Retina (tissue), 1 donor: ENCODE data around the gene DIP2C.
"Not testable (repeated sequence)": the region's sequence is repeated elsewhere in the genome, so short reads cannot be mapped to it uniquely, and the experiment has no call there.

Experiments
- DNase-seq: peaks from one replicate; pipeline ENCODE4 v3.0.0-alpha.2; 2016

Gene DIP2C

DNA sequence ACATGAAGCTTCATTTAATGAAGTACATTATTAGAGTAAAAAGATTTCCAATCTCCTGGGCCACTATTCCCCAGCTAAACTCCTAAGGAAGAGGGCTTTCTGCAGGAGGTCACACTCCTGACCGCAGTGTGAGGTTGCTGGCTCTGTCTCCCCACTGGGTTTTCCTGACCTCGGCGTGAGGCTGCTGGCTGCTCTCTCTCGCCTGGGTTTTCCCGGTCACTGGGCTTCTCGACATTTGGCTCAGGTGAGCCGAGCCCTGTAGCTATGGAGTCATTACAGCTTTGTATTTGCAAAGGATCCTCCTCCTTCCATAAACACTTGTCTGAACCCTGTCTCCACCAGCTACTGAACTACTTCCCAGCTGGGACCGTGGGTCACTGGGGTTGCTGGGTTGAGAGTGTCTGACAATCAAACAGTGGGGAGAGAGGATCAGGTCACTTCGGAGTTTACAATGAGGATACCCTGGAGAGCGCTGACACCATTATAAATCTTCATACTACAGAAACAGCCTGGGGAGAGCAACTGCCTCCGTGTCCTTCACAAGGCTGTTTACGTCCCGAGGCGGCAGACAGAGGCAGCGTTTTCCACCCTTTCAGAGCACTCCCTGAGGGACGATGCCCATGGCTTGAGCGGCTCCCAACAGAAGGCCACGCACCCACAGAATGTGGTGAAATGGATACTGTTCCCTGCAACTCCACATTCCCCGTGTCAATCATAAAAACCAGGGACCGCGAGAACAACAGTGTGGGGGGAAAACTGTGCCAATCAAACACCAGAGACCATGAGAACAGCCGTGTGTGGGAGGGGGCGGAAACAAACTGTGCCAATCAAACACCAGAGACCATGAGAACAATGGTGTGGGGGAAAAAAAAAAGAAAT lies 328.0 kb downstream of the DIP2C start:
- peak; percentile 56 for DNase-seq

DNA sequence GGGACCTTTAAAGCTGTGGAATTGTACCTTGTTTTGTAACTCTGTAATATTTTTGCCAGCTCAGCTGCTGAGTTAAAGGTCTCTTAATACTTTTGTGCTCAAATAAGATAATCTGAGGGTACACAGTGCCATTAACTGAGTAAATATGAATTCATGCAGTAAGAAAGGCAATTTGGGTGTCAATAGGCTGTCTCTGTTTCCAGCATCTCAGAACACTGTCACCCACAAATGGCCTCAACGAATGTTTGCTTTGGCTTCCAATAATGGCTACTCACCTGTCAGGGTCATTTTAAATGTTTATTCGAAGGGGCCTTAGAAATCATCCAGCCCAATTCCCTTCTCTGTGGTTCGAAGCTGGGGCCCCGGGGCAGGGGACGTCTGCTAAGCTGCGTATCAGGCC lies 328.8 kb downstream of the DIP2C start:
- no peak for DNase-seq

DNA sequence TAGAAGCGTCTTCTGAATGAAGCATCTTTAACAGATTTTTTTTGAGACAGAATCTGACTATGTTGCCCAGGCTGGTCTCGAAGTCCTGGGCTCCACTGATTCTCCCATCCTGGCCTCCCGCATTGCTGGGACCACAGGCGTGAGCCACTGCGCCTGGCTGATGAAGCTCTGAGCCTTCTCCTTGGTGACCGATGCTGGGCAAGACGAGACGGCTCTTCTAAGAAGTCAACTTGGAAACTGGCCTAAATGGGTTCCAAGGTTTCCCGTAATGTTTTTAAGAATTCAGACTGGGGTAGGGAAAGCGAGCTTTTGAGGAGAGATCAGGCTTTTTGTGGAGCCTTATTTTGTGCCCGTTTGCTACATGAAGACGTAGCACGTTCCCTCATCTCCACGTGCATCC lies 329.7 kb downstream of the DIP2C start:
- DNase-seq = no peak

DNA sequence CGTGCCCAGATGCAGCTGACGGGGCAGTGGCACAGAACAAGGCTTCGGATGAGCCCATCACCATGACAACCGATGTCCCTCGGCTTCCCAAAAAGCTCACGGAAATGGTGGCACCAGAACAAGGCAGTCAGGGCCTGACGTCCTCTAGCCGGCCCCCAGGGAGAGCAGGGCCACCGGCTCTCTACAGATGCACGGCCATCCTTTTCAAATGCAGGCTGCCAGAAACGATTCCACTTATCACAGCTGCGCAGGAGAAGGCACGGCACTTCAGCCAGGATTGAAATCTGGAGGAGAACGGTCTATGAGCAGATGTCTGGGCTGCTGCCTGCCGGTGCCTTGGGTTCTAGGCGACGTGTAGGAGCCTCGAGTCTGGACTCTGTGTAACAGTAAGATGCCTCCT lies 330.4 kb downstream of the DIP2C start:
- peak; percentile 39 for DNase-seq

DNA sequence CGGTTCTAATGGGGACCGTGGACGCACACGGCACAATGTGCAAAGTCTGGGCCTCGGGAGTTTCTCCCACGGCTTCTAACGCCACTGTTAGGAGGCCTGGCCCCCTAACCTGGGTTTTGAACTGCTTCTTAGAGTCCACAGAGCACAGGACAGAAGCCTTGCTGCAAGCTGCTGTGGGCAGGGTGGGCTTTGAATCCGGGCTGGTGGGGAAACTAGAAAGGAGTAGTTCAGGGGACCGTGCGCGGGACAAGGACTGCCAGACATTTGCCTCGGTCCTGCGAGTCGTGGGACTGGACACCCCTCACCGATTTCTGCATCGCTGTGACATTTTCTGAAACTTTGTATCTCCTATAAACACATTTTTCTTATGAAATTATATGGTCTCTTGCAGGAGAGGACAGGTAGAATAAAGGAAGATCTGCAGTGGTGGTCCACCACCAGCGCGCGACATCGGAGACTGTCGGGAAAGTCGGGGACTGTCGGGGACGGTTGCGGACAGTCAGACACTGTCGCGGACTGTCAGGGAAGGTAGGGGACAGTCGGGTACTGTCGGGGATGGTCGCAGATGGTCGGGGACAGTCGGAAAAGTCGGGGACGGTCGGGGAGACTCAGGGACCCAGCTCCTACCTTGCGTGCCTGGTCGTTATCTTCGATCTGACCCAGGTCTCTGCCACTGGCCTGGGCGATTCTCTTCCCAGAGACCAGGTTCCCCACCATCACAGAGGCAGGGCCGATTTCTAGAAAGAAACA lies 332.1 kb downstream of the DIP2C start:
- no peak for DNase-seq

DNA sequence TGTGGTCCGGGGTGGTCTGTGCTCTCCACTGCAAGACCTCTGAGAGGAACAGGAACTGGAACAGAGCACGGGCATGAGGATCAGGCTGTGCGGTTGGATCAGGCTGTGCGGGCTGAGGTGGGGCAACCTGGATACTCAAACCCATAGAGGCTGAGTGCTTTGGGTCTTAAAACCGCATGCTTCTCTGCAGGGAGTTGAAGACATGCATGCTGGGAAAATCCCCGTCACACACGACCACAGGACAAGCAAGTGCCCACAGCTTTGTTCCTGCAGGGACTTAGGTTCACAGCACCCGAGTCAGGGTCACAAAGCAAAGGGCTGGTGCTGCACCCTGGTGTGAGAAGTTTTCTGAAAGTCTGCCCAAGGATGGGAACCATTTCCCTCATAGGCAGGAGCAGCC lies 333.0 kb downstream of the DIP2C start:
- no peak for DNase-seq

DNA sequence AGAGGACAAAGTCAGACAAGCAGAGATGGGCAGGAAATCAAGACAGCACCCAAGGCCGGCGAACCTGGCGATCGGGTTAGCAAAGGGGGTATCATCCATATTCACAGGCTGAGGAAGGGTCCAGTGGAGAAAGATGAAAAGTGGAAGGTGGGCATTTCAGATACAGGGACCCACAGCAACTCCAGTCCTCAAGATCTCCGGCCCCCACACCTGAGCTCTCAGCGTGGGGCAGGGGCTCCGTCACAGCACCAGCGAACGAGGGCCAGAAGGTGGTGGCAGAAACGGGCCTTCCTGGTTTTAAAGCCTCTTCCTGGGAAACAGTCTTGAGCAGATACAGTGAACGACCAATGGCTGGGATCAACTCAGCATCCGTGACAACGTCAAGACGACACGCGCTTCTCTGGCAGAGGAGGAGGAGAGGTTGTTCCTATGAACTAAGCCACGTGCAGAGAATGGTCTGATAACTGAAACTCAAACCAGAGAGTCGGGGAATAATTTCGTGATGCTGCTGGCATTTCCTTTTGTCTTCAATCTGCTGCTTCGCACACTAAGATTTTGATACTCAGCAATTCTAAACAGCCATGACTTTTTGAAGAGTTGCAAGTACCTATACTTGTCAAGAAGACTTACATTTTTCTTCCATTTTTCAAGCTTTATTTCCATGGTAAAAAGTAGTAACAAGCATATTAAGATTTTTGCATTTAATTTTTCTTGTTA lies 334.4 kb downstream of the DIP2C start:
- DNase-seq = no peak

DNA sequence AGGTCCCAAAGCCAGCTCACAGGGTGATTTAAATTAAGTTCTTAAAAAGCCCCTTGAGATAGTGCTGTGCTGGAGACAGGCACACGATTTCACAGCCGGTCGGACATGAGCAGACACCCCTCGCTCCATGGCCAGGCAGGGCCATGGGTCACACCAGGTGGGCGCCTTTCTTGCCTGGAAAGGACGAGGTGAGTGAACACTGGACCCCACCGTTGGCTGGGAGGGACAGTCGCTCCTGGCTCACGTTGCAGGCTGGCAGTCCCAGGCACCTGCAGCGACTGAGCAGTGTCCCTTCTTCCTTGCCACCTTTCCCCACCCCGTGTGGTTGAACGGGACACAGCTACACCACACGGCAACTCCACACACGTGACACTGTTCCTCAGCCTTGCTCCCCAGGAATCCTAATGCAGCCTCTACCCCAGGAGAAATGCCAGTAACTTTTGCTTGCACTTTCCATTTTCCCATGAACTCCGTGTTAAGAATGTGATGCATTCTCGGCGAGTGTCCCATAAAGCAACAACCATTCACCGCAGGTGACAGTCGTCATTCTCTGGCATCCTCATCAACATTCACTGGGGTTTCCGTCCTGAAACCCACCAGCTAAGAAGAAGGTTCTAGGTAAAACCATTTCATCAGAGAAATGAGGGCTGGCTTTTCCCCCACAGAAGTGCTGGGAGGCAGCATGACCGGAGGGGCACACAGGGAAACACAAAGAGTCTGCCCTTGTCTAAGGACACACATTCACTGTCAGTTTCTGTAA lies 336.8 kb downstream of the DIP2C start:
- DNase-seq = no peak

DNA sequence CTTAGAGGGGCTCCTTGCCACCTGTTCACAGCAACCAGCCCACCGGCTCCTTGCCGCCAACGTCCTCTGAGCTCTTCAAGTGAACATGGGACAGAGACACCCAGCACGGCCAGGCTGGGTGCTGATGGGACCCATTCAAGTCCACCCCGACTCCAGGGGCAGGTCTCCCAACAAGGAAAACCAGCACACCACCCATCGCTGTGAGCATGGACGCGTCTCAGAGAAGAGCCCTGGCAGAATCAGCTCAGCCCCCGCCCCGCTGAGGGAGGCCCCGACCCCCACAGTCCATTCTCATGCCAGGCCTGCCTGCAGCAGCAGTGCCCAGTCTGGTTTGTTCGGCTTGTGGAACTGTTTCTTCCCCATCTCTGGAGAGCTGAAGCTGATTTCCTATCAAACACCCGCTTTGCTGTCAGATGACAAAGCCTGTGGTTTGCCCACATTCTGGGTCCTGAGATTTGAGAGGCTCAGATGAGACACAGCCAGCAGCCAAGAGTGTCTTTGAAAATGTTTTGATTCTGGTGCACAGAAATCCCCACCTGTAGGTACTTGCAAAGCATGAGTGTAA lies 337.6 kb downstream of the DIP2C start:
- DNase-seq = no peak

DNA sequence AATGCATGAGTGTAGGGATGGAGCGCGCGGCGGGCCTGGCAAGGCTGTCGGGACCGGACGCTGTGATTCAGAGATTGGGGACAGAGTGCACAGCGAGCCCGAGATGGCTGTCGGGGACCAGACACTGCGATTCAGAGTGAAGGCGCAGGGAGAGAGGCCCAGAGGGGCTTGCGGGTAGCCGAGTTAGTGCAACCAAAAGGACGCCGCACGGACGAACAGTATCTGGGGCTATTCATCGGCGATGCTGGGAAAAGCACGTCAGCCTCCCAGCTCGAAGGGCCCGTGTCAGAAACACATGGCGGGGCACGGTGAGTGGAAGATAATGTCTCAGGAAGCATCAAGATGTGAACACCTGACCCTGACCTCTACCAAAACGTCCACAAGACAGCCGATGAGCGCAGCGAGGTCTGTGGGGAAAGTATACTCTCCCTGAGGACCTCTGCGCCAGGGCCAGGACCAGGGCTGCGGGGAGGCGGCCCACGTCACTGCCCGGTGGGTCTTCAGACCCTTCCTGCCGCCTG lies 338.4 kb downstream of the DIP2C start:
- DNase-seq = no peak

DNA sequence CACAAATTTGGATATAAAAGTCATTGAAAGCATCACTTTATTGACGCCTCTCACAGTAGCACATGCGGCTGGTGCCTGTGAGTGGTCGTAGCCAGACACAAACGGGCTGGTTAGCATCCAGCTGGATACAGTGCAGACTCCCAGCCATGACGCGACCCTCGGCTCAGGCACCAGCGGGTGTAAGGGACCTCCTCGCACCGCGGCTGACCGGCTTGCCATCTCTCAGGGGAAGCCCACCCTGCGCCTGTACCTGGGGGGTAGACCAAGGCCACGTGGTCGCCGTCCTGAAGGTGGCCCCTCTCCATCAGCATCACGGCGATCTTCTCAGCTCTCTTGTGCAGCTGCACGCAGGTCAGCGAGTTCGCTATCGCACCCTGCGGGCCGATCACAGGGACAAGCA lies 340.4 kb downstream of the DIP2C start:
- no peak for DNase-seq

DNA sequence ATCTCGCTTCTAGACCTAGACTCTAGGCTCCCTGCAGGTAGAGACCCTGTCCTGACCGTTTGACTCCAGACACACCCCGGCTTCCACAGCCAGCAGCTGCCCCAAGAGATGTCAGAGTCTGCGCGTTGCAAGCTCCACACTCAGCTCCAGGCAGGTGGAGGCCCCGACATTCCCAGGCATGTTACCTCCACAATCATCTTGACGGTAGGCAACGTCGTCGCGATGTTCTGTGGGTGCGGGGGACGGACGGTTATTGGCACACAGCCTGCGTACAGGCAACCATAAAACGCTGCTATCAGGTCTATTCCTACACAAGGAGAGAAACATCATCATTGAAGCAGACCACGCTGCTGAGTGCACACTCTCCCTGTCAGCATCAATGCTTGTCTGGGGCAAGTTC lies 341.0 kb downstream of the DIP2C start:
- no peak for DNase-seq

DNA sequence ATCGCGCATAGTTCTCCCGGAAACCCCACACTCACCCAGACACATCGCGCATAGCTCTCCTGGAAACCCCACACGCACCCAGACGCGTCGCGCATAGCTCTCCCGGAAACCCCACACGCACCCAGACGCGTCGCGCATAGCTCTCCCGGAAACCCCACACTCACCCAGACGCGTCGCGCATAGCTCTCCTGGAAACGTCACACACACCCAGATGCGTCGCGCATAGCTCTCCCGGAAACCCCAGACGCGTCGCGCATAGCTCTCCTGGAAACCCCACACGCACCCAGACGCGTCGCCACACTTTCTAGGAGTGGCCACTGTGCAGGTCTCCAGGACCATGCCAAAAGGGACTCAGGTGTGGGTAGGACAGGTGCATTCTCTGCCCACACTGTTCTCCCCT lies 341.7 kb downstream of the DIP2C start:
- not testable (repeated sequence) for DNase-seq

DNA sequence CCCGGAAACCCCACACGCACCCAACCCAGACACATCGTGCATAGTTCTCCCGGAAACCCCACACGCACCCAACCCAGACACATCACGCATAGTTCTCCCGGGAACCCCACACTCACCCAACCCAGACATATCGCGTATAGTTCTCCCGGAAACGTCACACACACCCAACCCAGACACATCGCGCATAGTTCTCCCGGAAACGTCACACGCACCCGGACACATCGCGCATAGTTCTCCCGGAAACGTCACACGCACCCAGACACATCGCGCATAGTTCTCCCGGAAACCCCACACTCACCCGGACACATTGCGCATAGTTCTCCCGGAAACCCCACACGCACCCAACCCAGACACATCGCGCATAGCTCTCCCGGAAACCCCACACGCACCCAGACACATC lies 342.3 kb downstream of the DIP2C start:
- not testable (repeated sequence) for DNase-seq

DNA sequence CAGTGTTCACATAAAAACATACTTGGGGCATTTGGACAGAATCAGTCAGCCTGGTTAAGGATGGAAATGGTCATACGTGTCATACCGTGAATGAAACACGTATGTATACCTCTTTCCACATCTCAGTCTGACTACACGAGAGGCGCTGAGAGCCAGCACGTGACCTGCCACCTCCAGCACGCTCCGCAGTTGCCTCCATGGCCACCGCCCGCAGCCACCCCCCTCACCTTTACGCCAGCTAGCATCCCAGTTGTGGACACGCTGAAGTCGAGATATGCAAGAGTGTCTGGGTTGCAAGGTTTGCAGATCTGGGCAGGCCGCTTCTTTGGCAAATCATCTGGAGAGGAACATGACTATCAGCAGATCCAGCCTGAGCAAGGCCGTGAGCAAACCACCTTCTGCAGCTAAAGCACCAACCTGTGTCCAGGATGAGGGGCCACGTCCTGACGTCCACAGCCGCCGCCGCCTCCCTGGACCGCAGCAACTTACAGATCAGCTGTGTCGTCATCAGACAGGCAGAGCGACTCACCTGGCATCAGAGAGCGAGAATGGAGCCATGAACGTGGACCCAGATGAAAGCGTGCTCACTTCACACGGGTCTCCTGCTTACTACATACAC lies 344.8 kb downstream of the DIP2C start:
- no peak for DNase-seq

DNA sequence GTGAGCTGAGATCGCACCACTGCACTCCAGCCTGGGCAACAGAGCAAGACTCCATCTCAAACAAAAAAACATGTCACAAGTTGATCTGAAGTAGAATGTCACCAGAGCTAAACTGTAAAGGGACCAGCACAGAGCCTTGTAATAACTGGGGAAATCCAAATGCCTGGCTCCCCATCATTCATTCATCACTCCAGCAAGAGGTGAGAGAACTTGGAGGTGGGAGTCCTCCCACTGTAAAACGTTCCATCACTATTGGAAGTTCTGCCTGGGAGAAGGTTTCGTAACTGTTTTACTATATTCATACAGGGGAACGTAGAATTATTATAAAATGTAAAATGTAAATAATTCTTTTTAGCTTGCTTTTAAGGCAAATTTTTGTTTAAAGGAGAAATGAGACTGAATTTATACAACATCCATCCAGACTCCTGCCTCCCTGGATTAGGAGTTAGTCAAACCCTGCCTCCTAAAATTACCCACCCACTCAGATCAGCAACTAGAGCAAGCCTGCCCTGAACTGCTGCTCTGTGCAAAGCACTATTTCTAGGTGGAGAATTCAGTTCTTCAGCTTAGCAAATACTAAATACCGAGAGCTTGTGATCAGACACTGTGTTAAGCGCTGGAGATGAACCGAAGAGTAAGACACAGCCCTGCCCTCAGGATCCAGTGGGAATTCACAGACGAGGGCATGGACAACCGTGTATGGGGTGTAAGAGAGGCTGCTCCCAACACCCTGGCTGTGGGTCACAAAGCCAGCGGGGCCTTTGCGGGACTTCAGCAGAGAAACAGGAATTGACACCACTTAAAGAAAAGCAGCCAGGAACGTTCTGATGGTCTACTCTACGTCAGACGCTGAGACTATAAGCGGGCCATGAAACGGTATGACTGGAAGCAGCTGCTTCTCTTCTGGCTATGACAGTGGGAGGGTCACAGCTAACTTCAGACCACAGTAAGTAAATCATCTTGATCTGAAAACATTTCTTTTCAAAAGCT lies 345.9 kb downstream of the DIP2C start:
- no peak for DNase-seq

DNA sequence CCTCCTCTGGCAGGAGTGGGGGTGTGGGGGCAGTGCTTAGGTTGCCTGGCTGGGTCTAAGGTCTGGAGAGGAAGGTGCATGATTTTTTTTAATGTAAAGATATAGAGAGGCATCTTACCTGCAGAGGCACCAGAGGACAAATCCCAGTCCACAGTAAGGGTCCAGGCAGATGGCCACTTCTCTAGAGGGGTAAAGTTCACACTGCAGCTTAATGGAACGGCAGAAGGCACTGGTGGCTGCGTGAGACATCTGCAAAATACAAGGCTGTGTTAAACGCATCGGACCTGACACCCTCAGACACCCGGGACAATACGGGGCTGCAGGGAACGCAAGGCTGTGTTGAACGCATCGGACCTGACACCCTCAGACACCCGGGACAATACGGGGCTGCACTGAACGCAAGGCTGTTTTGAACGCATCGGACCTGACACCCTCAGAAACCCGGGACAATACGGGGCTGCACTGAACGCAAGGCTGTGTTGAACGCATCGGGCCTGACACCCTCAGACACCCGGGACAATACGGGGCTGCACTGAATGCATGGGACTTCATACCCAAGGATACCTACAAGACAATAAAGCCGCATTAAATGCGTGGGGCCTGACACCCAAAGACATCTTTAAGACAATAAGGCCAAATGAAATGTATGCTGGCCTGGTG lies 348.3 kb downstream of the DIP2C start:
- DNase-seq = no peak

DNA sequence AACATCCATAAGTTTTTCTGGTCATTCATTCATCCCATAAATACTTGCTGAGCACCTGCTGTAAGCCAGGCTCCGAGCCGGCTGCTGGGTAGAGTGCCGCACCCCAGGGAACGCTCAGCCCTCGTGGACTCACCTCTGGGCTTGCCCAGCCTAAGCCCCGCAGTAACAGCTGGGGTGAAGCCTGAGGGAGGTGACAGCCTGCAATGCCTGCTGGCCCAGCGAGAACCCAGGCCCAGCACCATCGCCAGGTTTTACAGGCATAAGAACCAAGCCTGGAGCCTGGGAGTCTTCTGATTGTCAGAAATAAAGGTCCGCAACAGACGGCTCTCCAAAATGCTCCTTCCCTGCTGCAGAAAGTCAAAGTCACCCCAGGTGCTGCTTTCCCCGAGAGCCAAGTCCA lies 348.8 kb downstream of the DIP2C start:
- no peak for DNase-seq

DNA sequence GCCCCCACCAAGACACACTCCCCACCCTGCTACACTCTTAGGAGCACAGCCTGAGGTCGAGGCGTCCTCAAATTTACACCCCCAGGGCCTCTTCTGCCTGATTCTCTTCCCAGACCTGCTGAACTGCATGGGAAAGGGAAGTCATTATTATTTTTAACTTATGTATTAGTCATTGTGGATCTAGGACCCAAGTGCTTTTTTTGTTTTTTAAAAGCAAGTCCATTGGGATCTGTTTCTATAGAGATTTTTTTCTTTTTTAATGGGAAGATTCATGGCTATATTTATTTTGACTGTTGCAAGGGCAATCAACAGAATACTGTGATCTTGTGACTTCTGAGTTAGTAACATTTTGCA lies 350.5 kb downstream of the DIP2C start:
- no peak for DNase-seq
